ENCODE data around the gene C16orf87. TPM values are rescaled to one million over a fixed set of nuclear protein-coding genes. Genes with fewer than 3 reads are reported as not detected.

C16orf87 gene
- total RNA-seq, 2 experiments from 2014 or later, result 12.5 to 14.7 TPM

DNA sequence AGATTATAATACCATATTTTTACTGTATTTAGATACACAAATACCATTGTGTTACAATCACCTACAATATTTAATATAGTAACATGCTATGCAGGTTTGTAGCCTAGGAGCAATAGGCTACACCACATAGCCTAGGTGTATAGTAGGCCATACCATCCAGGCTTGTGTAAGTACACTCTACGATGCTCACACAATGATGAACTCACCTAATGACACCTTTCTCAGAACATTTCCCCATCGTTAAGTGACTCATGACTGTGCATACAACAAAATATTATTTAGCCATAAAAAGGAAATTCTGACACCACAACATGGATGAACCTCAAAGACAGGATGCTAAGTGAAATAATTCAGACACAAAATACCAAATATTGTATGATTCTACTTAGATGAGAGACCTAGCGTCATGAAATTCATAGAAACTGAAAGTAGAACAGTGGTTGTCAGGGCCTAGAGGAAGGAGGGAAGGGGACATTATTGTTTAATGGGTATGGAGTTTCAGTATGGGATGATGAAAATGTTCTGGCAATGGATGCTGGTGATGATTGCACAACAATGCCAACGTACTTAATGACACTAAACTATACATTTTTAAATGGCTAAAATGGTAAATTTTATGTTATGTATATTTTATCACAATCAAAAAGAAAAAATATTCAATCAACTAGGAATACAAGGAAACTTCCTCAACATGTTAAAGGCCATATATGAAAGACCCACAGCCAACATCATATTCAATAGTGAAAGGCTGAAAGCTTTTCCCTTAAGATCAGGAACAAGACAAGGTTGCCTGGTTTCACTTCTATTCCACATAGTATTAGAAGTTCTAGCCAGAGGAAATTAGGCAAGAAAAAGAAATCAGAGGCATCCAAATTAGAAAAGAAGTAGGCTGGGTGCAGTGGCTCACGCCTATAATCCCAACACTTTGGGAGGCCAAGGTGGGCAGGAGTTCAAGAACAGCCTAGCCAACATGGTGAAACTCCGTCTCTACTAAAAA is 5.9 kb upstream of the C16orf87 start:
- Mint-ChIP-seq H3K9me3 (no peaks in the 10 kb centered on the region), H3K27ac (no peak overlapping the region), H3K27me3 (no peaks in the 10 kb centered on the region), H3K4me1 (ENCODE audit: low read depth) (no peaks in the 10 kb centered on the region), H3K4me3 (no peak overlapping the region), H3K36me3 (ENCODE audit: low read depth) (no peaks in the 10 kb centered on the region)
- POLR2A ChIA-PET, result no interaction called here
- ATAC-seq, result peak; percentile 53
- intact Hi-C loops (cut with micrococcal nuclease), result no loop called here
- no peak for DNase-seq
- CTCF ChIA-PET, result no interaction called here
- TF ChIP-seq, protein P1, sequence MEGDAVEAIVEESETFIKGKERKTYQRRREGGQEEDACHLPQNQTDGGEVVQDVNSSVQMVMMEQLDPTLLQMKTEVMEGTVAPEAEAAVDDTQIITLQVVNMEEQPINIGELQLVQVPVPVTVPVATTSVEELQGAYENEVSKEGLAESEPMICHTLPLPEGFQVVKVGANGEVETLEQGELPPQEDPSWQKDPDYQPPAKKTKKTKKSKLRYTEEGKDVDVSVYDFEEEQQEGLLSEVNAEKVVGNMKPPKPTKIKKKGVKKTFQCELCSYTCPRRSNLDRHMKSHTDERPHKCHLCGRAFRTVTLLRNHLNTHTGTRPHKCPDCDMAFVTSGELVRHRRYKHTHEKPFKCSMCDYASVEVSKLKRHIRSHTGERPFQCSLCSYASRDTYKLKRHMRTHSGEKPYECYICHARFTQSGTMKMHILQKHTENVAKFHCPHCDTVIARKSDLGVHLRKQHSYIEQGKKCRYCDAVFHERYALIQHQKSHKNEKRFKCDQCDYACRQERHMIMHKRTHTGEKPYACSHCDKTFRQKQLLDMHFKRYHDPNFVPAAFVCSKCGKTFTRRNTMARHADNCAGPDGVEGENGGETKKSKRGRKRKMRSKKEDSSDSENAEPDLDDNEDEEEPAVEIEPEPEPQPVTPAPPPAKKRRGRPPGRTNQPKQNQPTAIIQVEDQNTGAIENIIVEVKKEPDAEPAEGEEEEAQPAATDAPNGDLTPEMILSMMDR (IDR thresholded peaks at IDR 0.05), result no peak

DNA sequence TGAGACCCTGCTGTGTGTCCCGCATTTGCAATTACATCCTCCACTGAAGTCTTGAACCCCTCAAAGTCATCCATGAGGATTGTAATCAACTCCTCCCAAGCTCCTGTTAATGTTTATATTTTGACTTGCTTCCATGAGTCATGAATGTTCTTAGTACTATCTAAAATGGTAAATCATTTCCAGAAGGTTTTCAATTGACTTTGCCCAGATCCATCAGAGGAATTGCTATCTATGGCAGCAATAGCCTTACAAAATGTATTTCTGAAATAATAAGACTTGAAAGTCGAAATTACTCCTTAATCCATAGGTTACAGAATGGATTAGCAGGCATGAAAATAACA is 2.5 kb upstream of the C16orf87 start:
- CTCF ChIA-PET, result interaction anchor here (1.2 to 1.7 kb wide), 3 partner anchors 20 to 159 kb away, joined by 4 to 8 read pairs (median 4); partner anchors contain the start of gene GPT2
- no peaks in the 10 kb centered on the region for H3K9me3 Mint-ChIP-seq
- intact Hi-C loops (cut with micrococcal nuclease), result no loop called here
- ATAC-seq, result no peak
- no peak overlapping the region for H3K4me3 Mint-ChIP-seq
- peaks cover 7% of the 10 kb centered on the region for H3K36me3 Mint-ChIP-seq (ENCODE audit: low read depth)
- no peak for DNase-seq
- H3K27me3 Mint-ChIP-seq, result no peaks in the 10 kb centered on the region
- H3K4me1 Mint-ChIP-seq (ENCODE audit: low read depth), result peaks cover 13% of the 10 kb centered on the region
- no peak overlapping the region for H3K27ac Mint-ChIP-seq
- TF ChIP-seq, protein P1 (IDR thresholded peaks at IDR 0.05), result no peak
- POLR2A ChIA-PET, result no interaction called here

DNA sequence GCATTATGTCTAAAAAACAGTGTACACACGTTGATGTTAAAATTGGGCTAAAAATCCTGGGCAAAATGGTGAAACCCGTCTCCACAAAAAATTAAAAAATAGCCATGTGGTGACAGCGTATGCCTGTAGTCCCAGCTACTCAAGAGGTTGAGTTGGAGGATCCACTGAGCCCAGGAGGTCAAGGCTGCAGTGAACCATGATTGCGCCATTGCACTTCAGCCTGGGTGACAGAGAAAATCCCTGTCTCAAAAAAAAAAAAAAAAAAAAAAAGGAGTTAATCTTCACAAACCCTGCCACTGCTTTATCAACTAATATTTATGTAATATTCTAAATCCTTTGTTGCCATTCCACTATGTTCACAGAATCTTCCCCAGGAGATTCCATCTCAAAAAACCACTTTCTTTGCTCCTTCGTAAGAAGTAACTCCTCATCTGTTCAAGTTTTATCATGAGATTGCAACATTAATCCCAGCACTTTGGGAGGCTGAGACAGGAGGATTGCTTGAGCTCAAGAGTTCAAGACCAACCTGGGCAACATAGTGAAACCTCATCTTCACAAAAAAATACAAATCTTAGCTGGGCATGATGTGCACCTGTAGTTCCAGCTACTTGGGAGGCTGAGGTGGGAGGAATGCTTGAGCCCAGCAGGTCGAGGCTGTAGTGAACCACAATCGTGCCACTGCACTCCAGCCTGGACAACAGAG is 1.9 kb upstream of the C16orf87 start:
- H3K36me3 Mint-ChIP-seq (ENCODE audit: low read depth), result peaks cover 7% of the 10 kb centered on the region
- no peaks in the 10 kb centered on the region for H3K27me3 Mint-ChIP-seq
- CTCF ChIA-PET, result interaction anchor here (1.2 to 1.7 kb wide), 3 partner anchors 21 to 159 kb away, joined by 4 to 8 read pairs (median 4); partner anchors contain the start of gene GPT2

DNA sequence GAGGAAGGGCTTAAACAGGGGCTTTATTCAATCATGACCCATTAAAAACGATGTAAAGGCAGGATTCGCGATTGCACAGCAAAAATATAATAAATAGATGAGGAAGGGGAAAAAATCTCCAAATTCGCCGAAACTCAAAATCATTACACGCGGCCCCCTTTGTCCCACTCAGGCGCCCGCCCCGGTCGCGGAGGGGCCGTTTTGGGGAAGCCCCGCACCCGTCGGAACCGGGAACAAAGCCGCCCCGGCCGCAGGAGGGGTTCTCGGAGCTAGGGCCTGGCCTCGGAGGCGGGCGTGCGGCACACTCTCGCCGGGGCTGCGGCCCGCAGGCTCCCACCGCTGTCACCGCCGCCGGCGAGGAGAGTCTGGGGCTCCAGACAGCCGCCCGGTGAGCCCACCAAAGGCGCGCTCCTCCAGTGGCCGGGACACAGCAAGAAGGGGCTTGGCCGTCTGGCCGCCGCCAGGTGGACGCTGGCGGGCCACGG is 521 bp downstream of the C16orf87 start:
- intact Hi-C loops (cut with micrococcal nuclease), result no loop called here
- H3K27me3 Mint-ChIP-seq, result no peaks in the 10 kb centered on the region
- ATAC-seq (peak; percentile 7), DNase-seq (peak; percentile 38)
- H3K27ac Mint-ChIP-seq, result peak overlapping the region; percentile 99
- peaks cover 28% of the 10 kb centered on the region for H3K4me1 Mint-ChIP-seq (ENCODE audit: low read depth)
- TF ChIP-seq, protein P1 (IDR thresholded peaks at IDR 0.05), result no peak
- no peaks in the 10 kb centered on the region for H3K9me3 Mint-ChIP-seq
- CTCF ChIA-PET, result no interaction called here
- POLR2A ChIA-PET, result interaction anchor here (1.1 to 1.4 kb wide), 4 partner anchors 10 to 139 kb away, joined by 3 to 5 read pairs (median 4); no protein-coding TSS in a partner anchor
- H3K4me3 Mint-ChIP-seq, result peak overlapping the region; percentile 94
- H3K36me3 Mint-ChIP-seq (ENCODE audit: low read depth), result peaks cover 7% of the 10 kb centered on the region

More for the DNA sequence above, 1.9 kb upstream of the C16orf87 start:
- peaks cover 15% of the 10 kb centered on the region for H3K4me1 Mint-ChIP-seq (ENCODE audit: low read depth)
- no peak for ATAC-seq
- POLR2A ChIA-PET, result no interaction called here
- intact Hi-C loops (cut with micrococcal nuclease), result no loop called here
- H3K27ac Mint-ChIP-seq, result no peak overlapping the region
- H3K9me3 Mint-ChIP-seq, result no peaks in the 10 kb centered on the region
- DNase-seq, result no peak
- TF ChIP-seq, protein P1 (IDR thresholded peaks at IDR 0.05), result no peak
- no peak overlapping the region for H3K4me3 Mint-ChIP-seq

All from activated CD8-positive, alpha-beta T cell treated with anti-CD3 and anti-CD28 coated beads for 36 hours (primary cell).